Loucy (cell line): ENCODE results near the gene ATAD2B.

Experiments used
- H2AFZ ChIP-seq: fragments of 200-600 bp; sonication (generic); 2 replicates; pipeline ENCODE4 v1.6.0; 2016; ENCODE audit warnings: antibody characterized with exemption, mild to moderate bottlenecking, low read length, moderate library complexity
- H3F3A ChIP-seq: fragments of 200-600 bp; 2 replicates; pipeline ENCODE4 v1.6.0; 2016; ENCODE audit warnings: antibody characterized with exemption, low read depth, mild to moderate bottlenecking
- H3K27me3 ChIP-seq: fragments of 200-600 bp; sonication (generic); 2 replicates; pipeline ENCODE4 v1.6.1; 2014; ENCODE audit warnings: low read length, mild to moderate bottlenecking; ENCODE audit not compliant: insufficient read depth, poor library complexity, severe bottlenecking
- H3K36me3 ChIP-seq: fragments of 200-600 bp; sonication (generic); 2 replicates; pipeline ENCODE4 v1.6.1; 2016; ENCODE audit warnings: low read length; ENCODE audit not compliant: insufficient read depth
- H3K4me1 ChIP-seq: fragments of 200-600 bp; sonication (generic); 2 replicates; pipeline ENCODE4 v1.5.1; 2014; ENCODE audit warnings: low read length, mild to moderate bottlenecking; ENCODE audit not compliant: insufficient read depth, poor library complexity, severe bottlenecking
- H3K4me2 ChIP-seq: fragments of 200-600 bp; sonication (generic); 2 replicates; pipeline ENCODE4 v1.6.0; 2014; ENCODE audit warnings: antibody characterized with exemption, low read length, low read depth, mild to moderate bottlenecking; ENCODE audit not compliant: poor library complexity, severe bottlenecking
- H3K4me3 ChIP-seq: fragments of 200-600 bp; sonication (generic); 2 replicates; pipeline ENCODE4 v1.5.1; 2014; ENCODE audit warnings: low read length, mild to moderate bottlenecking, mixed read lengths; ENCODE audit not compliant: poor library complexity, severe bottlenecking
- H3K79me2 ChIP-seq: fragments of 200-600 bp; sonication (generic); 2 replicates; pipeline ENCODE4 v1.6.1; 2014; ENCODE audit warnings: low read length; ENCODE audit not compliant: insufficient read depth
- H3K9ac ChIP-seq: fragments of 200-600 bp; sonication (generic); 2 replicates; pipeline ENCODE4 v1.6.0; 2014; ENCODE audit warnings: mild to moderate bottlenecking, low read depth, low read length, moderate library complexity; ENCODE audit not compliant: poor library complexity, severe bottlenecking
- H3K9me2 ChIP-seq: fragments of 200-600 bp; sonication (generic); replicated peaks from 2 replicates; pipeline ENCODE4 v1.6.1; 2016; ENCODE audit warnings: low read depth, low read length, mixed read lengths
- H3K9me3 ChIP-seq: fragments of 200-600 bp; sonication (generic); 2 replicates; pipeline ENCODE4 v1.6.1; 2014; ENCODE audit warnings: mild to moderate bottlenecking, antibody characterized with exemption, low read length, low read depth; ENCODE audit not compliant: insufficient read depth
- H4K20me1 ChIP-seq: fragments of 200-600 bp; sonication (generic); 2 replicates; pipeline ENCODE4 v1.6.0; 2014; ENCODE audit warnings: antibody characterized with exemption, low read length, mild to moderate bottlenecking; ENCODE audit not compliant: insufficient read depth, poor library complexity, severe bottlenecking
- CTCF ChIP-seq: fragments of 200-600 bp; sonication (generic); conservative IDR thresholded peaks from 2 replicates; pipeline ENCODE4 v1.5.1; 2014; ENCODE audit warnings: mild to moderate bottlenecking, antibody characterized with exemption, low read length
- EZH2phosphoT487 ChIP-seq: fragments of 200-600 bp; IDR thresholded peaks from 2 replicates; pipeline ENCODE4 v1.6.1; 2018; ENCODE audit warnings: antibody characterized with exemption, mild to moderate bottlenecking, moderate library complexity, borderline replicate concordance

The ATAD2B gene

GRCh38 chr2:23904215-23904614 lies 22.7 kb downstream of the ATAD2B start:
- H3K79me2 ChIP-seq = peaks cover 66% of the 10 kb centered on the region
- peaks cover 35% of the 10 kb centered on the region for H4K20me1 ChIP-seq
- H3K4me2 ChIP-seq = no peak overlapping the region
- H3K9me3 ChIP-seq = no peaks in the 10 kb centered on the region
- no peaks in the 10 kb centered on the region for H3K9me2 ChIP-seq
- no peaks in the 10 kb centered on the region for H3K27me3 ChIP-seq
- no peaks in the 10 kb centered on the region for H3K36me3 ChIP-seq
- no peak overlapping the region for H2AFZ ChIP-seq
- no peak for TF ChIP-seq EZH2phosphoT487
- peaks cover 6% of the 10 kb centered on the region for H3K4me1 ChIP-seq
- H3K9ac ChIP-seq = no peak overlapping the region
- no peaks in the 10 kb centered on the region for H3F3A ChIP-seq
- no peak overlapping the region for H3K4me3 ChIP-seq

- Histone ChIP-seq H3K4me1 (peaks cover 6% of the 10 kb centered on the region), H3K27me3 (no peaks in the 10 kb centered on the region), H3K4me3 (no peak overlapping the region), H3F3A (no peaks in the 10 kb centered on the region), H2AFZ (no peak overlapping the region), H3K9me2 (no peaks in the 10 kb centered on the region), H3K36me3 (no peaks in the 10 kb centered on the region), H3K9ac (no peak overlapping the region), H3K79me2 (peaks cover 75% of the 10 kb centered on the region), H3K9me3 (no peaks in the 10 kb centered on the region), H3K4me2 (no peak overlapping the region), H4K20me1 (peaks cover 39% of the 10 kb centered on the region)
- TF ChIP-seq EZH2phosphoT487 (no peak), CTCF (no peak)
These were observed 23.9 kb downstream of the ATAD2B start for GRCh38 chr2:23903034-23903433.

- H4K20me1 ChIP-seq = peaks cover 45% of the 10 kb centered on the region
- H3K9me3 ChIP-seq = no peaks in the 10 kb centered on the region
- H3K79me2 ChIP-seq = peaks cover 83% of the 10 kb centered on the region
- TF ChIP-seq EZH2phosphoT487 (no peak), CTCF (no peak)
- H2AFZ ChIP-seq = no peak overlapping the region
- peaks cover 6% of the 10 kb centered on the region for H3K4me1 ChIP-seq
- H3K4me2 ChIP-seq = no peak overlapping the region
- no peaks in the 10 kb centered on the region for H3F3A ChIP-seq
- H3K4me3 ChIP-seq = no peak overlapping the region
- no peak overlapping the region for H3K9ac ChIP-seq
- no peaks in the 10 kb centered on the region for H3K27me3 ChIP-seq
- no peaks in the 10 kb centered on the region for H3K36me3 ChIP-seq
- H3K9me2 ChIP-seq = no peaks in the 10 kb centered on the region
These were observed 24.7 kb downstream of the ATAD2B start for GRCh38 chr2:23901966-23902846.
